ENCODE data around the gene CLDN15. TPM values are rescaled to one million over a fixed set of nuclear protein-coding genes. Genes with fewer than 3 reads are reported as not detected.

CLDN15 gene
- total RNA-seq, 2 experiments from 2014 or later: 12.2 to 13.7 TPM

Other genes starting within 250 kb of the CLDN15 start
- not detected for gene MUC17, start 217.7 kb downstream of the CLDN15 start, total RNA-seq
- gene TRIM56, start 152.3 kb downstream of the CLDN15 start, total RNA-seq: 10 to 100 TPM; 42.3 to 44.5 TPM
- under 1 TPM in 1 of 2 experiments, not detected in 1; 0.12 TPM for gene SERPINE1, start 110.7 kb downstream of the CLDN15 start, total RNA-seq
- 10 to 100 TPM; 41.1 to 44.7 TPM for gene AP1S1, start 83.3 kb downstream of the CLDN15 start, total RNA-seq
- gene VGF, start 72.2 kb downstream of the CLDN15 start, total RNA-seq: not detected
- gene NAT16, start 57.5 kb downstream of the CLDN15 start, total RNA-seq: not detected
- gene MOGAT3, start 36.8 kb downstream of the CLDN15 start, total RNA-seq: not detected
- 10 to 100 TPM; 37.1 to 43.4 TPM for gene PLOD3, start 20.2 kb downstream of the CLDN15 start, total RNA-seq
- 10 to 100 TPM; 40.2 to 42.8 TPM for gene ZNHIT1, start 19.6 kb downstream of the CLDN15 start, total RNA-seq
- 10 to 100 TPM; 96.1 to 98.7 TPM for gene FIS1, start 7.3 kb upstream of the CLDN15 start, total RNA-seq
- 1 to 10 TPM; 6.1 to 7.7 TPM for gene IFT22, start 84.0 kb upstream of the CLDN15 start, total RNA-seq
- gene COL26A1, start 125.1 kb upstream of the CLDN15 start, total RNA-seq: not detected